Neural crest cell (in vitro differentiated cells): ENCODE data around the gene FKBP5. TPM values are rescaled to one million over a fixed set of nuclear protein-coding genes. Genes with fewer than 3 reads are reported as not detected.

ENCODE experiments used
- DNase-seq: peaks from one replicate; pipeline ENCODE4 v3.0.0; 2021; ENCODE audit warnings: low read depth, mixed read lengths, low spot score
- H3K27ac Mint-ChIP-seq: one replicate; pipeline ENCODE4 v1.8.0; 2021; ENCODE audit warnings: mild to moderate bottlenecking, mixed read lengths; ENCODE audit not compliant: unreplicated experiment
- H3K27me3 Mint-ChIP-seq: 2 replicates; pipeline ENCODE4 v1.8.0; 2021; ENCODE audit warnings: low read depth, mild to moderate bottlenecking, mixed read lengths
- H3K36me3 Mint-ChIP-seq: 2 replicates; pipeline ENCODE4 v1.8.0; 2021; ENCODE audit warnings: low read depth, mild to moderate bottlenecking, mixed read lengths
- H3K4me1 Mint-ChIP-seq: 2 replicates; pipeline ENCODE4 v1.8.0; 2021; ENCODE audit warnings: mixed read lengths
- H3K4me3 Mint-ChIP-seq: one replicate; pipeline ENCODE4 v1.8.0; 2021; ENCODE audit warnings: mild to moderate bottlenecking, mixed read lengths
- H3K9me3 Mint-ChIP-seq: 2 replicates; pipeline ENCODE4 v1.8.0; 2021; ENCODE audit warnings: mixed read lengths
- CTCF ChIP-seq: fragments of 200-600 bp; sonication (generic); conservative IDR thresholded peaks from 2 replicates; pipeline ENCODE4 v1.5.0; 2021; ENCODE audit warnings: antibody characterized with exemption, mild to moderate bottlenecking
- total RNA-seq: library from RNA; stranded (reverse); gene quantifications from 2 replicates; pipeline ENCODE4 v1.2.1, GENCODE V29; 2021

The FKBP5 gene
- total RNA-seq, 1 donor from 2014 or later = 39.6 TPM

- peaks cover 15% of the 10 kb centered on the region for H3K4me1 Mint-ChIP-seq
- DNase-seq = no peak
- H3K9me3 Mint-ChIP-seq = no peaks in the 10 kb centered on the region
- no peaks in the 10 kb centered on the region for H3K36me3 Mint-ChIP-seq
- H3K4me3 Mint-ChIP-seq = no peak overlapping the region
- H3K27me3 Mint-ChIP-seq = no peaks in the 10 kb centered on the region
- no peak overlapping the region for H3K27ac Mint-ChIP-seq
- no peak for TF ChIP-seq CTCF
Observed at GRCh38 chr6:35686436-35686835, 2.3 kb downstream of the FKBP5 start.

DNA sequence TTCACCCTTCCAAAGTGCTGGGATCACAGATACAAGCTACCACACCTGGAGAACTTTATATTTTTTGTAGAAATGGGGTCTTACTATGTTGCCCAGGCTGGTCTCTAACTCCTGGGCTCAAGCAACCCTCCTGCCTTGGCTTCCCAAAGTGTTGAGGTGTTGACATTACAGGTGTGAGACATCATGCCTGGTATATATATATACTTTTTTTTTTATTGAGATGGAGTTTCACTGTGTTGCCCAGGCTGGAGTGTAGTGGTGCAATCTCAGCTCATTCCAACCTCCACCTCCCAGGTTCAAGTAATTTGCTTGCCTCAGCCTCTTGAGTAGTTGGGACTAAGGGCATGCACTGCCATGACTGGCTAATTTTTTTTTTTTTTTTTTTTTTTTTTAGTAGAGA, 5.4 kb downstream of the FKBP5 start:
- peaks cover 10% of the 10 kb centered on the region for H3K4me1 Mint-ChIP-seq
- H3K27me3 Mint-ChIP-seq = no peaks in the 10 kb centered on the region
- H3K27ac Mint-ChIP-seq = no peak overlapping the region
- H3K4me3 Mint-ChIP-seq = no peak overlapping the region
- no peak for DNase-seq
- H3K9me3 Mint-ChIP-seq = no peaks in the 10 kb centered on the region
- peaks cover 2% of the 10 kb centered on the region for H3K36me3 Mint-ChIP-seq
- no peak for TF ChIP-seq CTCF

DNA sequence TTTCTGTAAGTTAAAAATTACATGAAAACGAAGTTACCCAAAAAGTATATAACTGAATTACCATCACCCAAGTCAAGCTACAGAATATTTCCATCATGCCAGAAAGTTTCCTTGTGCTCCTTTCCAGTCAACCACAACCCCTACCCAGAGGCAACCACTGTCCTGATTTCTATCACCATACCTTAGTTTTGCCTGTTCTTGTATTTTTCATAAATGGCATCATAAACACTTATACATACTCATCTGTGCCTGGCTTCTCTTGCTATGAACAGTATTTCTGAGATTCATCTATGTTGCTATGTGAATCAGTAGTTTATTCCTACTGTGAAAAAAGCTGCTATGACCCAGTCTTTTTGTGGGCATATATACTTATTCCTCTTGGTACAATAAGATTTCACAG, 7.4 kb downstream of the FKBP5 start:
- peaks cover 2% of the 10 kb centered on the region for H3K36me3 Mint-ChIP-seq
- no peak for TF ChIP-seq CTCF
- no peak overlapping the region for H3K4me3 Mint-ChIP-seq
- no peak overlapping the region for H3K27ac Mint-ChIP-seq
- H3K9me3 Mint-ChIP-seq = no peaks in the 10 kb centered on the region
- no peaks in the 10 kb centered on the region for H3K27me3 Mint-ChIP-seq
- DNase-seq = no peak
- H3K4me1 Mint-ChIP-seq = peaks cover 9% of the 10 kb centered on the region

DNA sequence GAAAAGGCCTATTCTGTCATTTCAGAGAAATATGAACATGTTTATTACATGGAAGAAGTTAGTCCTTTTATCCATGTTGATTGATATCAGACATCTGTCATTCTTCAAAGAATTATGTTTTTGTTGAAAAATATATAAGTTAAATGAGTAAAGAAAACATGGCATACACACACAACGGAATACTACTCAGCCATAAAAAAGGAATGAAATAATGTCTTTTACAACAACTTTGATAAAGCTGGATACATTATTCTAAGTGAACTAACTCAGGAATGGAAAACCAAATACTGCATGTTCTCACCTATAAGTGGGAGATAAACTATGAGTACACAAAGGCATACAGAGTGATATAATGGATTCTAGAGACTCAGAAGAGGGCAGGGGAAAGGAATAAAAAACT, 9.3 kb downstream of the FKBP5 start:
- DNase-seq = no peak
- no peaks in the 10 kb centered on the region for H3K27me3 Mint-ChIP-seq
- H3K4me3 Mint-ChIP-seq = no peak overlapping the region
- H3K27ac Mint-ChIP-seq = no peak overlapping the region
- no peak for TF ChIP-seq CTCF
- H3K4me1 Mint-ChIP-seq = peaks cover 17% of the 10 kb centered on the region
- peaks cover 2% of the 10 kb centered on the region for H3K36me3 Mint-ChIP-seq
- H3K9me3 Mint-ChIP-seq = no peaks in the 10 kb centered on the region

GRCh38 chr6:35678814-35679213, 9.9 kb downstream of the FKBP5 start:
- TF ChIP-seq CTCF = no peak
- Mint-ChIP-seq H3K27me3 (no peaks in the 10 kb centered on the region), H3K4me1 (peaks cover 17% of the 10 kb centered on the region), H3K4me3 (no peak overlapping the region), H3K9me3 (no peaks in the 10 kb centered on the region), H3K27ac (no peak overlapping the region), H3K36me3 (peaks cover 2% of the 10 kb centered on the region)
- DNase-seq = no peak
